ENCODE results near the gene BMPER.

- TF ChIP-seq CTCF (IDR thresholded peaks at IDR 0.05) (no peak), POLR2A (IDR thresholded peaks at IDR 0.05) (no peak)
Observed at GRCh38 chr7:33882950-33883670, 22.2 kb upstream of the BMPER start.

All from tibial nerve (tissue), 3 donors.